ENCODE data around the gene ACAD8.

ACAD8 gene

GRCh38 chr11:134231958-134232659 is 21.3 kb upstream of the ACAD8 start:
- DNase-seq (ENCODE audit: low spot score in 2 of 2) = no peak
- no peaks in the 10 kb centered on the region for H3K9me3 Mint-ChIP-seq
- H3K4me1 Mint-ChIP-seq = peaks cover 55% of the 10 kb centered on the region
- peaks cover 30% of the 10 kb centered on the region for H3K36me3 Mint-ChIP-seq
- ATAC-seq = no peak
- H3K27ac Mint-ChIP-seq = no peak overlapping the region
- no peak overlapping the region for H3K4me3 Mint-ChIP-seq

- Mint-ChIP-seq H3K4me1 (peaks cover 49% of the 10 kb centered on the region), H3K27ac (no peak overlapping the region), H3K4me3 (no peak overlapping the region), H3K36me3 (peaks cover 43% of the 10 kb centered on the region), H3K9me3 (no peaks in the 10 kb centered on the region)
- DNase-seq (ENCODE audit: low spot score in 2 of 2) (no peak), ATAC-seq (no peak)
Measured at GRCh38 chr11:134233729-134234179, 19.6 kb upstream of the ACAD8 start.

- no peak for ATAC-seq
- Mint-ChIP-seq H3K4me3 (no peak overlapping the region), H3K27ac (no peak overlapping the region), H3K4me1 (peaks cover 33% of the 10 kb centered on the region), H3K9me3 (no peaks in the 10 kb centered on the region), H3K36me3 (peaks cover 51% of the 10 kb centered on the region)
- DNase-seq (ENCODE audit: low spot score in 2 of 2) = no peak
Measured at GRCh38 chr11:134235399-134235798, 18.0 kb upstream of the ACAD8 start.

DNA sequence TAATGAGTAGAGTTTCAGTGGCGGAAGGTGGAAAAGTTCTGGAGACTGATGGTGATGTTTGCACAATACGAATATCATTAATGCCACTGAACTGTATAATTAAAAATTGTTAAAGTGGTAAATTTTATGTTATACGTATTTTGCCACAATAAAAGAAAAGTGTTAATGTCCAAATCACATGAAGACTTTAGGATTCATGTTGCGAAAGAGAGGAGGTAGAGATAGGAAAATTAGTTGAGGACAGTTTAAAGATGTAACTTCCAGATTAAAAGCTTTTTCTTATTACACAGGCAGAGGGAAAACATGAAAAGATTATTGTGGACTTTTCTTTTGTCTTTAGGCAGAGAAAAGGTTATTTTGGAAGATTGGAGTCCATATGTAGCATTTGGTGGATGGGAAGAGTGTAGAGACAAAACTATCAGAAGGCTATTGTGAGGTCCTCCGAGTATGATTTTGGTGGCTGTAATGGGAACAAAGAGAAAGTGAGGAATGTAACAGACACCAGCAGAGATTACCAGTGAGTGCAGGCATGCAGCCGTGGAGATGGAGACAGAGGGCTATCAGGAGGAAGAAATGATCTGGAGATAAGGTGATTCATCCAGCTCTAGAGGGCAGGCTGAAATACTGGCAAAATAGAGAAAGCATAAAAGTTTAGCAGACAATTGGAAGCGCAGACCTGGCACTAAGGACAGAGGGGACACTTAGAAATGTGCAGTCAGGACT is 16.4 kb upstream of the ACAD8 start:
- H3K36me3 Mint-ChIP-seq = peaks cover 54% of the 10 kb centered on the region
- peak overlapping the region; percentile 1 for H3K27ac Mint-ChIP-seq
- ATAC-seq = no peak

GRCh38 chr11:134237557-134237922 is 15.8 kb upstream of the ACAD8 start:
- ATAC-seq = no peak
- peak overlapping the region; percentile 1 for H3K27ac Mint-ChIP-seq

More for the DNA sequence above, 16.4 kb upstream of the ACAD8 start:
- Mint-ChIP-seq H3K4me3 (no peak overlapping the region), H3K9me3 (no peaks in the 10 kb centered on the region), H3K4me1 (peaks cover 22% of the 10 kb centered on the region)
- DNase-seq (ENCODE audit: low spot score in 2 of 2) = no peak

GRCh38 chr11:134238956-134239355 is 14.4 kb upstream of the ACAD8 start:
- Mint-ChIP-seq H3K36me3 (peaks cover 74% of the 10 kb centered on the region), H3K4me3 (no peak overlapping the region)
- ATAC-seq = no peak

More at GRCh38 chr11:134237557-134237922, 15.8 kb upstream of the ACAD8 start:
- no peaks in the 10 kb centered on the region for H3K9me3 Mint-ChIP-seq
- peaks cover 59% of the 10 kb centered on the region for H3K36me3 Mint-ChIP-seq
- no peak overlapping the region for H3K4me3 Mint-ChIP-seq
- peaks cover 16% of the 10 kb centered on the region for H3K4me1 Mint-ChIP-seq
- DNase-seq (ENCODE audit: low spot score in 2 of 2) = no peak

GRCh38 chr11:134240592-134240991 is 12.8 kb upstream of the ACAD8 start:
- H3K4me3 Mint-ChIP-seq = no peak overlapping the region
- H3K27ac Mint-ChIP-seq = no peak overlapping the region
- H3K36me3 Mint-ChIP-seq = peaks cover 79% of the 10 kb centered on the region
- ATAC-seq (no peak), DNase-seq (ENCODE audit: low spot score in 2 of 2) (no peak)
- H3K4me1 Mint-ChIP-seq = peaks cover 11% of the 10 kb centered on the region
- no peaks in the 10 kb centered on the region for H3K9me3 Mint-ChIP-seq

More at GRCh38 chr11:134238956-134239355, 14.4 kb upstream of the ACAD8 start:
- peaks cover 11% of the 10 kb centered on the region for H3K4me1 Mint-ChIP-seq
- DNase-seq (ENCODE audit: low spot score in 2 of 2) = no peak
- H3K27ac Mint-ChIP-seq = no peak overlapping the region
- no peaks in the 10 kb centered on the region for H3K9me3 Mint-ChIP-seq

DNA sequence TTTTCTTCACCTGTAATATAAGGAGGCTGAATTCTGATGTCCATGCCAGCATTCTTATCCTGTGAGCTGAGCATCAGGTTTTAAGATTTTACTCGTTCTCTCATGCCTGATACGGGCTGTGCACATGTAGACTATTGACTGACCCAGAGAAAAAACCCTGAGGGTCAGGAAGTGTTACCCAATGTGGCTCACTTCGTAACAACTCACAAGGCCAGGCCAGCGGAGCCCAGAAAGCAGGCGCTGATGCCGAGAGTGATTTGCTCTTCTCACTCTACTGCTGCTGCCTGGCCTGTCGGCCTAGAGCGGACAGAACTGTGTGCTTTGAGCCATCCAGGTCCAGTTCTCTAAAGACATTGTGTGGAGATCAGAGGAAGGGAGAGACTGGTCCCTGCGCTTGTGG is 11.0 kb upstream of the ACAD8 start:
- H3K36me3 Mint-ChIP-seq = peaks cover 77% of the 10 kb centered on the region
- H3K4me1 Mint-ChIP-seq = peaks cover 6% of the 10 kb centered on the region
- peak overlapping the region; percentile 76 for H3K27ac Mint-ChIP-seq
- ATAC-seq = no peak
- no peak for DNase-seq (ENCODE audit: low spot score in 2 of 2)
- no peak overlapping the region for H3K4me3 Mint-ChIP-seq
- no peaks in the 10 kb centered on the region for H3K9me3 Mint-ChIP-seq

DNA sequence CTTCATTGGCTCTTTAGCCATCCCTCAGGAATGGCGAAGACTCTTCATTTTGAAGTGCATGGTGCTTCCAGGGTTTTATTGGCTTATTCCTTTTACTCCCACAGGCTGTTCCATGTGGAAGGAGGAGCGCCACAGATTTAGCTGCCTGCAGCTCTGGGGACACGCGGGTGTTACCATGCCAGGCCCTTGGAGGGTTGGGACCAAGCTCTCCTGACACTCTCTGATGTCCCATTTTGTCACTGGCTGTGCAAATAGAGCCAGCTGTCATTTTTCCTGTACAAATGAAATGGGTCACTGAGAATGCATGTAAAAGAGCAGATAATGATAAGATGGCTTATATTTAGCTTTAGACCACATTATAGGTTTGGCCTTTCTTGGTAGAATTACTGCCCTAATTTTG is 9.5 kb upstream of the ACAD8 start:
- no peak overlapping the region for H3K4me3 Mint-ChIP-seq
- peak overlapping the region; percentile 76 for H3K27ac Mint-ChIP-seq
- DNase-seq (ENCODE audit: low spot score in 2 of 2) = no peak
- H3K9me3 Mint-ChIP-seq = no peaks in the 10 kb centered on the region
- no peak for ATAC-seq
- peaks cover 13% of the 10 kb centered on the region for H3K4me1 Mint-ChIP-seq
- peaks cover 81% of the 10 kb centered on the region for H3K36me3 Mint-ChIP-seq

DNA sequence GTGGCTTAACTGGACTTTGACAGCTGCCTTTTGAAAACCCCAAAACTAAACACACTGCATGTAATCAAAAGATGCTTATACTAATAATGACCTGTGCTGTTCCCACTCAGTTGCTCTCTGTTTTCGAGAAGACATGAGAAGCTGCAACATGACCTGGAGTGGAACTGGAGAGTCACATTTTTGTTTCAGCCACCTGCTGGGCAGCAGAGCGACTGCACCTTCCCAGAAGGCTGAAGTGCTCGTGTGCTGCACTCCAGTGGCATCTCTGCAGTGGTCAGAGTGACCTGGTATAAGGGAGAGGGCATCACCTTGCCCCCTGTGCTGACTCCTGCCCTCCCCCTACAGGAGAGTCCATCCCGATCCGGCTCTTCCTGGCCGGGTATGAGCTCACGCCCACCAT is 8.8 kb upstream of the ACAD8 start:
- peaks cover 81% of the 10 kb centered on the region for H3K36me3 Mint-ChIP-seq
- ATAC-seq = peak; percentile 19
- H3K4me3 Mint-ChIP-seq = no peak overlapping the region
- H3K27ac Mint-ChIP-seq = peak overlapping the region; percentile 76
- no peaks in the 10 kb centered on the region for H3K9me3 Mint-ChIP-seq
- peaks cover 18% of the 10 kb centered on the region for H3K4me1 Mint-ChIP-seq
- DNase-seq (ENCODE audit: low spot score in 2 of 2) = no peak

DNA sequence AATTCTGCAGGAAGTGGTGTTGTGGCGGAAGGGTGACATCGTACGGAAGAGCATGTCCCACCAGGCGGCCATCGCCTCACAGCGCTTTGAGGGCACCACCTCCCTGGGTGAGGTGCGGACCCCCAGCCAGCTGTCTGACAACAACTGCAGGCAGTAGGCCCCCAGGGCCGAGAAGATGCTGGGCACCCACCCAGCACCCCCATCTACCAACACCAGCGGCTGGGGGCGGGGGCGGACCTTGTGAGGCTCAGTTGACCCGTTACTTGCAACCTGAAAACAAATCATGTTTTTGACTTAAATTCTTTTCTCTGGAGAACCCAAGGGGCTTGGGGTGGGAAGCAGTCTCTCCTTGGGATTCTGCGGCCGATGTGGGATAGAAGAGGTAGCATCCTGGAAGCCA is 7.9 kb upstream of the ACAD8 start:
- Mint-ChIP-seq H3K27ac (peak overlapping the region; percentile 35), H3K36me3 (peaks cover 82% of the 10 kb centered on the region), H3K9me3 (no peaks in the 10 kb centered on the region), H3K4me1 (peaks cover 18% of the 10 kb centered on the region), H3K4me3 (no peak overlapping the region)
- no peak for ATAC-seq
- no peak for DNase-seq (ENCODE audit: low spot score in 2 of 2)

DNA sequence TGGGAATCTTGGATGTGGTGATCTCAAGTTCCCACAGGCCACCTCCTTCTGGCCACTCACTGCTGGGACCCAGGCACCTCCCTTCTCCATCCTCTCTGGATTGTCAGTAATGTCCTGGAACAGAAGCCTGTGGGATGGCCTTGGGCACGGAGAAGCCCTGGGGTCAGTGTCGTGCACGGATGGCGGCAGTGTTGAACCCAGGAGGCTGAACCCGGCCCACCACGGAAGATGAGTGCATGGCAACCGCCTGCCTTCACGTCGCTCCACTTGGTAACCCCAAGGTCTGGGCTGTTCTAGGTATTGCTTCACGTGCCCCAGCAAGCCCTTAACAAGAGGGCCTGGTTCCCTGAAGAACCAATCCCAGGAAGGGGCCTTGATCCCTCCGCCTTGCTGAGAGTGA is 7.3 kb upstream of the ACAD8 start:
- Mint-ChIP-seq H3K4me1 (peaks cover 18% of the 10 kb centered on the region), H3K27ac (peak overlapping the region; percentile 35), H3K4me3 (no peak overlapping the region), H3K36me3 (peaks cover 82% of the 10 kb centered on the region), H3K9me3 (no peaks in the 10 kb centered on the region)
- DNase-seq (ENCODE audit: low spot score in 2 of 2) (no peak), ATAC-seq (no peak)

GRCh38 chr11:134246678-134247077 is 6.7 kb upstream of the ACAD8 start:
- H3K4me1 Mint-ChIP-seq = peaks cover 21% of the 10 kb centered on the region
- H3K27ac Mint-ChIP-seq = peak overlapping the region; percentile 35
- H3K36me3 Mint-ChIP-seq = peaks cover 82% of the 10 kb centered on the region
- ATAC-seq (no peak), DNase-seq (ENCODE audit: low spot score in 2 of 2) (no peak)
- no peaks in the 10 kb centered on the region for H3K9me3 Mint-ChIP-seq
- no peak overlapping the region for H3K4me3 Mint-ChIP-seq

- H3K4me1 Mint-ChIP-seq = peaks cover 37% of the 10 kb centered on the region
- DNase-seq (ENCODE audit: low spot score in 2 of 2) (peak in 1 of 2 donors; percentile 70), ATAC-seq (peak; percentile 73)
- H3K9me3 Mint-ChIP-seq = no peaks in the 10 kb centered on the region
- H3K4me3 Mint-ChIP-seq = peak overlapping the region; percentile 1
- H3K27ac Mint-ChIP-seq = peak overlapping the region; percentile 53
- H3K36me3 Mint-ChIP-seq = peaks cover 59% of the 10 kb centered on the region
Measured at GRCh38 chr11:134248910-134249480, 4.4 kb upstream of the ACAD8 start.

DNA sequence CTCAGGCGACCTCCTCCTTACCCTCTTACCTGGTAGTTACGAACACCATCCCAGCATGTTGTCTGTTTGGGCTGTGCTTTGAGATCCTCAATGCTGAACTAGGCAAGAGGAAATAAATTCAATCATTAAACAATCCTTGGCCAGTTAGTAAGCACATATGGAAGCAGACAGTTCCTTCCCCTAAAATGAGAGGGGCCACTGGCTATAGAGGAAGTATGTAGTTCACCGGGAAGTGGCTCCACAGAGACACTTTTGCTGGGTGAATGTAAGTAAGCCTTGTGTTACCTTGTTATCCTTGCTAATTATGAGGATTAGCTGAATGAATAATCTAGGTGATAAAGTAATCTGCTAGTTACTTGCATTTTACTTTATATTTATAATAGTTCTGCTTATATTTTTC is 3.1 kb upstream of the ACAD8 start:
- Mint-ChIP-seq H3K9me3 (no peaks in the 10 kb centered on the region), H3K4me3 (no peak overlapping the region), H3K36me3 (peaks cover 47% of the 10 kb centered on the region), H3K27ac (no peak overlapping the region), H3K4me1 (peaks cover 46% of the 10 kb centered on the region)
- DNase-seq (ENCODE audit: low spot score in 2 of 2) (no peak), ATAC-seq (no peak)

GRCh38 chr11:134250675-134251074 is 2.7 kb upstream of the ACAD8 start:
- Mint-ChIP-seq H3K4me1 (peaks cover 48% of the 10 kb centered on the region), H3K9me3 (no peaks in the 10 kb centered on the region), H3K36me3 (peaks cover 44% of the 10 kb centered on the region), H3K27ac (no peak overlapping the region), H3K4me3 (no peak overlapping the region)
- ATAC-seq (no peak), DNase-seq (ENCODE audit: low spot score in 2 of 2) (no peak)

All from stimulated activated effector memory CD8-positive, alpha-beta T cell treated with anti-CD3 and anti-CD28 coated beads, Interleukin-12 subunit alpha, Interleukin-12 subunit beta, amount 100 ng/mL, for 72 hours (primary cell).